HG02870 (cell line): ENCODE data around the gene GPR180.
A peak's percentile ranks its signal among the peaks of the same experiment; 100 is the strongest.

Source experiments
- ATAC-seq: cut with Tn5 transposase; IDR thresholded peaks from one replicate; pipeline ENCODE4 v1.9.1; 2021; ENCODE audit warnings: mild to moderate bottlenecking, moderate library complexity; ENCODE audit not compliant: unreplicated experiment

The GPR180 gene

DNA sequence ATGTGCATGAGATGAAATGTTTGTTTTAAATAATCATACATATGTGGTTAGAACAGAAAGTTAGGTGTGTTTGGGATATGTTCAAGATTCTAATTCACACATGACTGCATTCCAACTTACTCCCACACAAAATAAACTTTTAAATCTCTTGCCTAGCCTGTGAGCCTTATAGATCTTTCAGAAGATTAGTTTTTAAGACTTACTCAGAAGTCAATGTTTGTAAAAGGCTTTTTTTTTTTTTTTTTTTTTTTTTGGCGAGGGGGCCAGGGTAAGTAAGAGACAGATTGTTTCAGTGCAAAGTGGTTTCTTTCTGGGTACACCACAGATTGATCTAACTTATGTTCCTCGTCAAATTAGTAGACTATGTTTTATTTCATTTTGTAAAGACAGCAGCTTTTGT lies 39.1 kb downstream of the GPR180 start:
- ATAC-seq: no peak

DNA sequence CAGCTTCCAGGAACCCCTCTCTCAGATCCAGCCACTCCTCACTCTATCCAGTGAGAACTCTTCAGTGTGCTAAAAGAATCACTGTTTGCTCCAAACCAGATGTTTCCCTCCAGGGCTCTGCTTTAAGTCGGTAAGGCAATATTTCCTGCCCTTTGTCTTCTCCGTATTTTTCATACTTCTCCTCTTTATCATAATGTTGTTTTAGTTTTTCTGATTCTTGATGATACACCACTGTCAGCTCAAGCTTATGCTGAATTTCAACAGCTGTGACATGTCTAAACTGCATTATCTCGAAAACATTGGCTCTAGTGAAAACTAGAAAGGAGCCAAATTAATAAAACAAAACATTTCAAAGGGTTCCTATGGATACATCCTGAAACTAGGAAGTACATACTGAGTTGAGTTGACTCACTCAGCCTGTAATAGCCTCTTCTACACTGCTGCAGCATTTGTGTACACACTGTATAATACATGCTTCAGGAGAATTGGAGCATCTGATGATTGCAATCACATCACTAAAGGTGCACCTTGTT lies 39.8 kb downstream of the GPR180 start:
- ATAC-seq: no peak

DNA sequence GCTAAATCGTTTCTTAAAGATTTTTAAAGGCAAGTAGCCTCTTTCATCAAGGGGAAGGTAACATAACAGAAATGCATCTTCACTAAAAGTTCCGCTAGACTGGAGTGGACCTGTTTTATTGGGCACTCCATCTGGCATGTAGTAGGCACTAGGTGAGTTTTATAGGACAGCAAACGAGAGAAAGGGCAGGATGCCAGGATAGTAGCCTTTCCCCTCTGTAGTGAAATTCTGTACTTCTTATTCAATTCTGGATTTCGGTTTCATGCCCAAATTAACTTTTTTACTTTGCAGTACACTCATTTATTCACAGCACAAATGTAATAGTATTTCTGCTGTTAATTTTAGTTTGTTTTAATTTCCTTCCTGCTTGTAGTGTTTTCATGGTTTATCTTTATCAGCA lies 45.2 kb downstream of the GPR180 start:
- ATAC-seq: peak; percentile 89

DNA sequence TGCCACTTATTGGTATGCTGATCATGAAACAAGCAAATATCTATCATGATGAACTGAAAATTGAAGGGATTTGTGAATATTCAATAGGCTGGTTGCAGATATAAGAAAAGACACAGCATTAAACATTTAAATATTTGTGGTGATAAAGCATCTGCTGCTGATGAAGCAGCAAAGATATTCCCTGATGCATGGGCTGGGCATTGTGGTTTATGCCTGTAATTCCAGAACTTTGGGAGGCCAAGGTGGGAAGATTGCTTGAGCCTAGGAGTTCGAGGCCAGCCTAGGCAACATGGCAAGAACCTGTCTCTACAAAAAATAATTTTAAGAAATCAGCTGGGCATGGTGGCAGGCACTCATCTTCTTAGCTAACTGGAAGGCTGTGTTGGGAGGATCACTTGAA lies 54.5 kb downstream of the GPR180 start:
- ATAC-seq: no peak

DNA sequence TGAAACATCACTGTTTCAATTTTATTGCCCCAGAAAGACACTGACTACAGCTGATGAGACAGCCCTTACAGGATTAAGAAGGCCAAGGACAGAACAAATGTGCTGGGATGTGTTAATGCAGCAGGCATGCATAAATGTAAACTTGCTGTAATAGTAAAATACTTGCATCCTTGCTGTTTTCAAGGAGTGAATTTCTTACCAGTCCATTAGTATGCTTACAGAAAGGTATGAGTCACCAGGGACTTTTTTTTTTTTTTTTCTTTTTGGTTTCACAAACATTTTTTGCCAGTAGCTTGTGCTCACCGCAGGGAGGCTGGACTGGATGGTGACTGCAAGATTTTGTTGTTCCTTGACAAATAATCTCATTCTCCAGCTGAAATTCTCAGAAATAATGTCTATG lies 55.1 kb downstream of the GPR180 start:
- peak; percentile 96 for ATAC-seq

DNA sequence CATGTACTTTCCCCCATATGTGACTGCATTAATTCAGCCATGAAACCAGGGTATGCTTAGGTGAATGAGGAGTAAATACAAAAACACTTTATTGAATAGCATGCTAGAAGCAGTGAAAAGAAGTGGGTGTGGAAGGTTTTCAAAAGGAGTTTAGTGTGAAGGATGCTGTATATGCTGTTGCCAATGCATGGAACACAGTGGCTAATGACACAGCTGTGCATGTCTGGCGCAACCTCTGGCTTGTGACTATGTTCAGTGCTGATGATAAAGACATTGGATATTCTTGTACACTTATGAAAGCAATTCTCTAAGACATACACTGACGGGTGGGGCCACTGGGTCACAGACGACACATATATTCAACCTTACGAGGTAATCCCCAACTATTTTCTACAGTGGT lies 55.5 kb downstream of the GPR180 start:
- peak; percentile 42 for ATAC-seq

DNA sequence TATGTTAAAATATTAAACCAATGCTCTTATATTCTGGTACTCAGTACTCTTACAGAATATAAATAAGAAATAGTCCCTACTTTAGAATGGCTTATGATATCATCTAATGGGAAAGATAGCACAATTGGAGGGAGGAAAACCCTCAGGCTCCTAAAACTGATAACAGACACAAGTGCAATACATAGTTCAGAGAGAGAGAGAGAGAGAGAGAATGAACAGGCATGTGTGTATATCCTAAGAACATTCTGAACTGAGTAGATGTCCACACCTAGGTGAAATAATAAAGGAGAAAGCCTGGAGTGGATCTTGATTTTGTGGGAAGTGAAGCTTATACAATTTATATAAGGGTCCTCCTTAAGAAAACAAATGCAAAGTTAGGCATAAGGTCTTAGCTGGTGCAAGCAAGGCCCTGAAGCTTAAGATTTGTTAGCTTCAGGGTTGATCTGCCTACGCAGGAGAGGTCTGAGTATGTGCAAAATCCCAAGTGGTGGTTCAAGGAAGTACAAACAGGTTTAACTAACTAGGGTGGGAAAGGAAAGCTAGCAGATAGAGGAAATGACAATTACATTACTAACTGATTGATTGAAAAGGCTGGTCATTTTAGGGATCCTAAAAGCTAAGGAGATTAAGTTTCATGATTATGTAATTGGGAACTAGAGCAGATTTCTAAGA lies 57.4 kb downstream of the GPR180 start:
- no peak for ATAC-seq

DNA sequence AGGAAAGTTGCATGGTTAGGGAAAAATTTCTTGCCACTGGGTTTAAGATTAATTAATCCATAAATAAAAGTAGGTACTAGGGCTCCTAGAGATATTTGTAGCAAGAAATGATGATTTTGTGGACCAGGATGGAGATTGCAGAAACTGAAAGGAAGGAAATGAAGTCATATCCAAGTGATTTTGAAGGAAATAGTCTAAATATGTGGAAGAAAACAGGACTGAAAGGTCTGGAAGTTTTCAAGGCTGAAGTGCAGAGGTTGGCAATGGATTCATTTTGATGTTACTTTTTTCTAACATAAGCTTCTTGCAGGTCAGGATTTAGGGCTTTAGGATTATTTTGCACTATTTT lies 57.9 kb downstream of the GPR180 start:
- no peak for ATAC-seq

DNA sequence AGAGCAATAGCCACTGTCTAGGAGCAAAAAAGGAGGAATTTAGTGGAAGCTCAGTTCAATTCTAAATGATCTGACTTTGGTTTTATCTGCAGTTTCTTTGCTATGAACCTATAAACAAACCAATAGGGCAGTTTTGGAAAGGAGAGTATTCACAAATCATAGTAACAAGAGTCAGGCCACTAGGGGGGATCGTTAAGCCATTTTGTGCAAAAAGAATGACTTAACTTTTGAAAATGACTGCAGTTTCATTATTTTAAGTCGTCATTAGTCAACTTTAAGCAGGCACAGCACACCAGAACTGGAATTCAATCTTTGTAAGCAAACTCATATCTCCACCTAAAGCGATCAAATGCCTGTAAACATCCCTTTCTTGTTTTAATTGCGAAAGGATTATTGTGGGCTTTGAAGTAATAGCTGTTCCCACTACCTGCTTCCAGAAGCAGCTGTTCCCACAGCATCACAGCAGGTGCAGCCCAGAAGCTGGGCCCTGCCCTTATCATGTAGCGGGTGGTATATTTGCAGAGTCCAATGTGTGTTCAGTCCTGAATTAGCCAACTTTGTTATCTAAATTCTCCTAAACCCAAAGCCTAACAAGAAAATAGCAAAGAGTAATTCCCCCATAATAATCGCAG lies 59.2 kb downstream of the GPR180 start:
- no peak for ATAC-seq

DNA sequence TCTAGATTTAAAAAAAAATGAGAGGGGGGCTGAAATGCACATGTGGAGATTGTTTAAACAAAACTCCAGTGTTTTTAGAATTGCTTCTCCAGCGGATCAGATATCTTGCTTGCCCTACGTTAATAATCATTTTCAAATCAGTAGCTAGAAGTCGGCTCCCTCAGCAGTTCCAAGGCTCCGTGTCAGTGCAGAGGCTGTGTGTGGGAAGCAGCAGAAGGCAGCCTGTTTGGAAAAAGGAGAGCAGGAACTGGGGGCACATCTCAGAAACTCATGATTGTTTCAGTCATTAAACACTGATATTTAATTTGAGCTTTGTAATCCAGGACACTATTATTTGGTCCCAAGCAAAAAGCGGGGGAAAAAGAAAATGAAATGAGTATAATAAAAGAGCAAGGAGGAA lies 59.7 kb downstream of the GPR180 start:
- ATAC-seq: no peak

DNA sequence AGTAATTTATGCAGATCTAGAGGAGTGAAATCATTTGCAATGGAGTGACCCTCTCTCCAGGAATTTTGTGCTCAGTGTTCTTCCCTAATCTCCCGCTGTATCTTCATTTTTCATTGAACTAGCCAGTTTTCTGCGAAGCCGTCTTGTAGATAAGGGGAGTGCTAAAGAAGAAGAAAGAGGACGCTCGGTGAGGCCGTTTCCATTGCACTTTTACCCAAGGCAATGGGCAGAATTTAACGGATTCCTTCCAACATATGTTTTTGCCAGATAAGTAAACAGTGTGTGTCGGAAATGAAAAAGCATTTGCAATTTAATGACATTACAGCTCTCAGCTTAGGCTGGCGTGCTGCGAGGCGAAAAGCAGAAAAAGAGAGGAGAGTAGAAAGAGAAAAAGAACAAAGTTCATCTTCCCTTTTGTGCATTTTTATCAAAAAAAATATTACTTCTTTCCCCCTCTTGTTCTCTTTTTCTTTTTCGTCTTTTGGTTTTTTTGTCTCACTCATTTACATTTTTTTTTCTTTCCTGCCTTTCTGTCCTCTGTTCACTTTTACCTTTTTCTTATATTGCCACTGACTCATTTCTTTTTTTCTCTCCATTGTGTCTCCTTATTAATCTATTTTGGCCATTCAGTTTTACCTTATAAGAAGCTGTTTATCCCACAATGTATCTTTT lies 60.8 kb downstream of the GPR180 start:
- no peak for ATAC-seq

DNA sequence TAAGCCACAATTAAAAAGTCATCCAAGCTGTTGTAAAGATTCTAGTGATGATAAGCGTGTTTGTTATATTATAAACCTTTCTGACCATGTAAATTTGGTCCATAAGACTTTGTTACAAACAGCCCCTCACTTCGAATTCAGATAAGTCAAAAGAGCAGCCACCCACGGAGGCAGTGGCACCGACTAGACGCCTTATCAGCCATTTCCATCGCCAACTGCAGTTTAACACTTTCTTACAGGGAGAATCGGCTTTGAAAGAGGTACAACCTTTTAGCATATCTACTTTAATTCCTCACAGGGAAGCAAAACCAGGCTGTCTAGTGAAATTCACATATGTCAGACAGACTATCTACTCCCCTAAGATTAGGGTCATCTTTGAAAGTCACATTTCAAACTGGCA lies 63.2 kb downstream of the GPR180 start:
- no peak for ATAC-seq

DNA sequence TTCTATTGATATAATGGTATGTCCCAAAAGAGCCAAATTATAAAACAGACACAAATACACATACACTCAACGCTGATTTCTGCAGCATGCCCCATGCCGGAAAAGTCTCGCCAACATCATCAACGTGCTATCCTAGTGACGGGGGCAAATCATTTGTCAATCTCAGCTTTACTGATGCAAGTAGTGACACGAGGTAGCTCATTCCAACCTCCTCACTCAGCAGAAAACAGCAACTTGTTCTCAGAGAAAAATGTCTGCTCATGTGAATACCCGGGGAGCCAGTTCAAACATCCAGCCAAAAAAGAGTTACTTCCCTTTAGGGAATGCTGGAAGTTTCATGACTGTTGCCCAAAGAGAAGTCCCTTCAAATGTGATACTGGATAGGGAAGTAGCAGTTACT lies 64.4 kb downstream of the GPR180 start:
- no peak for ATAC-seq

DNA sequence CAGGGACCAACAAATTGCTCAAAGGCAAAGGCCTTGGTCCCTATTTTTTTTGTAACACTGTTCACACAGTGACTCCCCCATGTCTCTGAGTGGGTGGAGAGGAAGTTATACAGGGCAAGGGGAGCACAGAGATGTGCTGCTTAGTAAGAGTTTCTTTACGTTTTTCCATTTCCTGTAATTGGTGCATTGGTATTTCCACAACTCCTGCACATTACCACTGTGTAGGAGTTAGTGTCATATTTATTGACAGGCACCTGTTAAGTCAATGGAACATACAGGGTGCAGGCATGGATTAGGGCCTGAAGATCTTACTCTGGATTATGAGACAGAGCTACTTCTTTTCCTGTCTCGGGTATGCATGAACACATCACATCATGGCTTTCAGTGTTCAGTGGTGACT lies 65.5 kb downstream of the GPR180 start:
- ATAC-seq: peak; percentile 61

DNA sequence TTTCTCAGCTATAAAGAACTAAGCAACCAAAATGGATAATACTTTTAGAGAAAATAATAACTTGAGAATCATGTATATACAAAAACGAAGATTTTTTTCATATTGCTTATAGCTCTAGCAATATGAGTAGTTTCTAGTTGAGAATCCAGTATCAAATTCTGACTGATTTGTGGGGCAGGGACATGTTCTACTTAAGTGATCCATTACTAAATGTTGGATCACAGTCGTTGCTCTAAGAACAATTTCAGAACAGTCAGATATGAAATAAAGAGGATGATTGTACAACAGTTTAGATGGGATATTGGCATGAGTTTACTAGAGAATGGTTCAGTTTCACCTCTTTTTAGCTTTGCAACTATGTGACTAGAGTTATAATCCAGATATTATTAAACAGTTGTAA lies 70.7 kb downstream of the GPR180 start:
- no peak for ATAC-seq

DNA sequence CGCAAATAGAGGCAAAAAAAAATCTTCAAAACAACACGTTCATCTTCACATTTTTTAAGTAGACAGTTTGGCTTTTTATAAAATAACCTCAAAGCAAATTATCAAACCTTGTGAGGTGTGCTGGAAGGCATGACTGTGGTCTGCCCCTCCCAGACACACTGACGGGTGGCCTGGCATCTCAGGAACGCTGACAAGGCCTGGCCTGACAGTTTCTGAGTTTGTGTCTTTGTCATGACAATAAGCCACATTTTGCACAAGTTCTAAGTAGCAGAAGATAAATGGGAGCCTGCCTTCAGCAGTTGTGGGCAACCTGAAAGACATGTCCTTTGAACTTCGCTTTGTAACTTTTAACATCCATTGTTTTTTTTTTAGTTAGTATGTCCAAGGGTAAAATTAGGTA lies 72.2 kb downstream of the GPR180 start:
- no peak for ATAC-seq

DNA sequence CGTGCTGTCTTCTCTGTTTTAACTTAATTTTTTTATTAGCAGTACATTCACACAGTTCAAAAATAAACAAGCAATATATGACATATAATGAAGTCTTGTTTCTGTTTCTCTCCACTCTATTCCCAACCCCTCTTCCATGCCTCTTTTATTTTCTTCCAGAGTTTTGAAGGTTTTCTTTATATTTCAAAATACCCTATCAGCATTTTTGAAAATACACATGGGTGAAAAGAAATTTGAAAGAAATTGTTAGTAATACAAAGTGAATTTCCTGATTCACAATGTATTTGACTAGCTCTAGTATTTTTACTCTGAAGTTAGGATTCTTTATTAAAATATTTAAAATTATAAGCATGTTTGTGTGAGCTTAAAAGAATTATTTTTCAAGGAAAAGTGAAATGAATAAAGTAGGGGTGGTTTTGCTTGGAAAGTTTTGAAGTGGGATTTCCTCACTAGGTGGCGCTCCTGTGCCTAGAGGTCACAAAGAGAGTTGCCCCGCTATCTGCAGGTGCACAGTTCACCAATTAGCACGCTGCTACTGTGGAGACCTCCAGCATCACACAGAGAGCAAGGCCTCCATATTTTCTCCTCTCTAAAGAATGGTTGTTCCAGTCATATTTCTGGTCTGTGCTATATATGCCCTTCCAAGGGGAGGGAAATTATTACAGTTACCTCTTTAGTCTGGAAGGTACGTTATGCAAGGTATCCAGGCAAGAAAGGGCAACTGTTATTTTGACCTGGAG lies 73.1 kb downstream of the GPR180 start:
- ATAC-seq: peak; percentile 79

DNA sequence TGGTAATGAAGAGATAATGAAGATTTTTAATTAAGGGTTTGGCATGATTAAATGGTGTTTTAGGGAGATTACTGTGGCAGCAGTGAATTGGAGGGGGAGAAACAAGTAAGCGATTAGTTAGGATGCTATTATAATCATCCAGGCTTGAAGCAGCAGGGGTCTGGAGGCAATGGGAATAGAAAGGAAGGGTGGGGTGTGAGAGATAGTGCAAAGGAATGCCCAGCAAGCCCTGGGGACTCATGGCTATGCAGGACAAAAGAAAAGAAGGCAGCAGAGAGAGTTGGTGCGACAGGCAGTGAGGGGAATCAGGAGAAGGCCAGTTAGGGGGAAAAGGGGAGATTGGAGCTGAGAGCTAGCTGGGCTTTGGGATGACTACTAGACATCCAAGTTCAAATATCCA lies 76.1 kb downstream of the GPR180 start:
- no peak for ATAC-seq

DNA sequence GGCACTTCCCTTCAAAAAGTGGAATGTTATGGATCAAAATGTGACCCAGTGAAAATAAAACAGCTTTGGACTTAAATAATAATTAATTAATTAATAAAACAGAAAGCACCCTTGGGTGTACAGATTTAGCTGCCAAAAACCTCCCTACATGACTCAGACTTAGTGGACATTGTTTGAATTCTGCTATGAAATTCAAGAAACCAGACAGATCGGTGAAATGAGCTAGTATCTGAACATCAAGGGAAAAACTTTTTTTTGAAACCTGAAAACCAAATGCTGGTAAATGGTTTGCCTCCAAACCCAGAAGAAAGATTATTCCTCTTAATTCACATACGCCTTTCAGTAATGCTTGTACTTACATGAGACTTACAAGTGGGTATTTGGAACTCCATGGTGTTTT lies 77.2 kb downstream of the GPR180 start:
- no peak for ATAC-seq

DNA sequence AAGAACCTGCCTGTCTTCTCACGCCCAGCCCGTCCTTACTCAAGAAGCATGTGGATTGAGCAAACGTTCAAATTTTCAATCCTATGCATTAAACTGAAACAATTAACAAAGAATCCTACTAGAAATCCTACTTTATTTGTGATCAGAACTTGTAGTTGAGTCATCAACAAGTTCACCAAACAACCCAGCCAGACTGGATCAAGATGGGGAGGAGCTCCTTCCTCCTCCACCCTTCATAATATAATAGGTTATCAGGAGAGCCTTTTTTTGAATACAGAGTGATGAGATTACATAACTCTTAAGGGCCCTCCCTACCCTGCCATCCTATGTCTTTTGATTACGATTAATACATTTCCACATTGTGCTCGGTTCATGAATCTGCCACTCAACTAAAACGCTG lies 78.0 kb downstream of the GPR180 start:
- no peak for ATAC-seq

DNA sequence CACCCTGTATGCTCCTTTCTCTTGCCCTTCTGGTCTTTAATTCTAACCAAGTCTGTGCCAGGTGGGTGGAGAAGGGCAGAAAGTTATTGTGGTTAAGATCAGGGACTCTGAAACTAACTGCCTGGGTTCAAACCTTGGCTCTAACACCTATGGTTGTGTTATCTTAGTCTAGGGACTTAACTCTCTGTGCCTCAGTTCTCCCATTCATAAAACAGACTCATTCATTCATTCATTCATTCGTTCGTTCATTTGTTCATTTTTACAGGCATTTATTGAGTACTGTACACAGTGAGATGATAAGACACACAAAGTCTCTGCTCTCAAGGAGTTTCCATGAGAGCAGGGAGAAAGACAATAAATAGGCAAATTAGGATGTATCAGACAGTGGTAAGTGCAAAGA lies 80.6 kb downstream of the GPR180 start:
- ATAC-seq: no peak

DNA sequence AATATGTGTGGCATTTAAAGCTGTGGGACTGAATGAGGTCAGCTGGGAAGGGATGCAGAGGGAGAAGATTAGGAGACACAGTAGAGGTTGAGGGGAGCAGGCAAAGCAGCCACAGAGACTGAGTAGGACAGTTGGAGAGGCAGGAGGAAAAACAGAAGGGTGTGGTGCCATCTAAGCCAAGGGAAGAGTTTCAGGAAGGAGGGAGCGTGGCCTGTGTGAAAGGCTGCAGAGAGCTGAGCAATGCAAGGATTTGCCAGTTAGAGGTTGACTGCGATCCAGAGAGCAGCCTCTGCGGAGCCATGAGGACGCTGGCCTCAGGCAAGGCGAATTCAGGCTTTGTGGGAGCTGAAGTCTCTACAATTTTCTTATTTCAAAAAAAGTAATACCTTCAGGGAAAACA lies 81.8 kb downstream of the GPR180 start:
- no peak for ATAC-seq
